ENCODE measurements around the gene P2RX2.

Gene P2RX2

GRCh38 chr12:132664206-132665148 lies 45.9 kb downstream of the P2RX2 start:
- in situ Hi-C loops (cut with HindIII; ENCODE audit: low sequenced_read_pairs): no loop called here
- no peak overlapping the region for H3K4me3 ChIP-seq (ENCODE audit: low read depth, low read length)
- TF ChIP-seq, protein P1, sequence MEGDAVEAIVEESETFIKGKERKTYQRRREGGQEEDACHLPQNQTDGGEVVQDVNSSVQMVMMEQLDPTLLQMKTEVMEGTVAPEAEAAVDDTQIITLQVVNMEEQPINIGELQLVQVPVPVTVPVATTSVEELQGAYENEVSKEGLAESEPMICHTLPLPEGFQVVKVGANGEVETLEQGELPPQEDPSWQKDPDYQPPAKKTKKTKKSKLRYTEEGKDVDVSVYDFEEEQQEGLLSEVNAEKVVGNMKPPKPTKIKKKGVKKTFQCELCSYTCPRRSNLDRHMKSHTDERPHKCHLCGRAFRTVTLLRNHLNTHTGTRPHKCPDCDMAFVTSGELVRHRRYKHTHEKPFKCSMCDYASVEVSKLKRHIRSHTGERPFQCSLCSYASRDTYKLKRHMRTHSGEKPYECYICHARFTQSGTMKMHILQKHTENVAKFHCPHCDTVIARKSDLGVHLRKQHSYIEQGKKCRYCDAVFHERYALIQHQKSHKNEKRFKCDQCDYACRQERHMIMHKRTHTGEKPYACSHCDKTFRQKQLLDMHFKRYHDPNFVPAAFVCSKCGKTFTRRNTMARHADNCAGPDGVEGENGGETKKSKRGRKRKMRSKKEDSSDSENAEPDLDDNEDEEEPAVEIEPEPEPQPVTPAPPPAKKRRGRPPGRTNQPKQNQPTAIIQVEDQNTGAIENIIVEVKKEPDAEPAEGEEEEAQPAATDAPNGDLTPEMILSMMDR (IDR thresholded peaks at IDR 0.05; ENCODE audit: low read depth, low read length): no peak
- no peak for DNase-seq (ENCODE audit: low read depth, low spot score)

DNA sequence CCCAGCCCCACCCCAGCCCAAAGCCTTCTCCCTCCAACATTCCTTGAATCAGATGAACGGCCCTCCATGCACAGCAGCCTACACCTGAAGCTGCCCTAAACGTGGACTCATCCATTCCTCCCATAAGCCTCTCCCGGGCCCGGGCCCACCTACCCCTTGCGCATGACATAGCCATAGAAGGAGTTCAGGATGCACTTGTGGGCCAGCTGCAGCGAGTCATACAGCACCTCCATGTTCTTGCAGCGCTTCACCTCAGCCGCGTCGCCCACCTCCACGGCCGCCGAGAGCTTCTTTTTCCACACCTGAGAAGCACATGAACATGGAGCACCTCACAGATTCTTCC lies 46.5 kb downstream of the P2RX2 start:
- in situ Hi-C loops (cut with HindIII; ENCODE audit: low sequenced_read_pairs): no loop called here
- TF ChIP-seq, protein P1 (IDR thresholded peaks at IDR 0.05; ENCODE audit: low read depth, low read length): no peak
- no peak for DNase-seq (ENCODE audit: low read depth, low spot score)
- no peak overlapping the region for H3K4me3 ChIP-seq (ENCODE audit: low read depth, low read length)

DNA sequence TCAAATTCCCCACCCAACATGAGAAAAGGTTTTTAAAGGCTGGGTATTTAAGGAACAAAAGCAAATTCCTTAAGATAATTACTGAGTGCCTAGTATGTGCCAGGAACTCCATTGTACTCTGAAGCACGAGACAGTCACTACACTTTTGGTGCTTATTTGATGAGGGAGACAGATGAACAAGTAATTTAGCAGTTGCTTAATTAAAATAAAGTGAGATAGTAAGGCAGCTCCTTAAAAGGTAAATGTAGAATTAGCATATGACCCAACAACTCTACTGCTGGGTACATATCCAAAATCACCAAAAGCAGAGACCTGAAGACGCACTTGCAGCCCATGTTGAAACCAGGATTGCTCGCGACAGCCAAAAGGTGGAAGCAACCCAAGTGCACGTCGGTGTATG lies 47.2 kb downstream of the P2RX2 start:
- in situ Hi-C loops (cut with HindIII; ENCODE audit: low sequenced_read_pairs): no loop called here
- no peak overlapping the region for H3K4me3 ChIP-seq (ENCODE audit: low read depth, low read length)
- no peak for DNase-seq (ENCODE audit: low read depth, low spot score)
- TF ChIP-seq, protein P1 (IDR thresholded peaks at IDR 0.05; ENCODE audit: low read depth, low read length): no peak

DNA sequence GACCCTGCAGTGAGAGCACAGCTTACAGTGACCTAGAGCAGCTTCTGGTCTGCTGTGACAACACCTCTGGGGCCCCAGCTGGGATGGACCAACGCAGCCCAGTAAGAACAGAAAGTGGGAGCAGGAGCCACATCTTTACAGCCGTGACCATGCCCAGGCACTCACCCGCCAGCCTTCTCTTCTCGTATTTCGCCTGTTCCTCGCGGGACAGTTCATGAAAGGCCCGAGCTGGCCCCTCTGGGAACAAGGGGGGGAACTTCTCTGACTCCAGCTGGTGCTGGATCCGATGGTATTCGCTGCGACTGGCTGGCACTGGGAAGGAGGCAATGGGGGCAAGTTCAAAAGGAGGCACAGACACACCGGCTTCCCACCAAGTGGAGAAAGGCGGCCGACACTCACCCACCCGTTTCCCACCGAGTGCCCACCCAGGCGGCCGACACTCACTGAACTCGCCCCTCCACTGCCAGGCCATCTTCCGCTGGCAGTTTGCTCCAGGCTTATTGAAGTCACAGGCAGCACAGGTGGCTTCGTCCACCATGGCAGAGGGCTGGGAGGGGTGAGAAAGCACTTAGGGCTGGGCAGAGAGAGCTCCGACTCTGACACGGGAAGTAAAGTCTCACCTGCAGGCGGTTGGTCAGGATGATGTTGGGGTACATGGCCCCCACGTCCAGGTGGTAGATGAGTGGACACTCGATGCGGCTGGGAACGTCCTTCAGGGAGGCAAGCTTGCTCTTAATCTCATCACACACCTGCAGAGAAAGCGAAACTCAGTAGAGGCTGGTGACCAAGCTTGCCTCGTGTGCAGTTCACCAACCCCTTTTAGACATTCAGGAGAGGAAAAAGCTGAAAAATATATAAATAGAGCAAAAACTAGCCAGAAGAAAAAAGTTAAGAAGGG lies 49.9 kb downstream of the P2RX2 start:
- in situ Hi-C loops (cut with HindIII; ENCODE audit: low sequenced_read_pairs): no loop called here
- TF ChIP-seq, protein P1 (IDR thresholded peaks at IDR 0.05; ENCODE audit: low read depth, low read length): no peak
- DNase-seq (ENCODE audit: low read depth, low spot score): no peak
- no peak overlapping the region for H3K4me3 ChIP-seq (ENCODE audit: low read depth, low read length)

GRCh38 chr12:132669166-132669879 lies 50.7 kb downstream of the P2RX2 start:
- TF ChIP-seq, protein P1 (IDR thresholded peaks at IDR 0.05; ENCODE audit: low read depth, low read length): no peak
- no peak for DNase-seq (ENCODE audit: low read depth, low spot score)
- H3K4me3 ChIP-seq (ENCODE audit: low read depth, low read length): no peak overlapping the region
- in situ Hi-C loops (cut with HindIII; ENCODE audit: low sequenced_read_pairs): no loop called here
